GM18907 (cell line): Measurements from ENCODE around the gene PCNX3.
"Not testable (repeated sequence)": the region's sequence is repeated elsewhere in the genome, so short reads cannot be mapped to it uniquely, and the experiment has no call there.

Experiments used
- ATAC-seq: cut with Tn5 transposase; IDR thresholded peaks from one replicate; pipeline ENCODE4 v1.9.1; 2021; ENCODE audit warnings: mild to moderate bottlenecking, moderate library complexity; ENCODE audit not compliant: unreplicated experiment

PCNX3 gene

GRCh38 chr11:65652511-65653228, 37.1 kb downstream of the PCNX3 start:
- peak; percentile 64 for ATAC-seq

GRCh38 chr11:65653229-65654225, 38.0 kb downstream of the PCNX3 start:
- ATAC-seq, result no peak

GRCh38 chr11:65654375-65655349, 39.1 kb downstream of the PCNX3 start:
- ATAC-seq, result no peak

GRCh38 chr11:65655570-65656332, 40.2 kb downstream of the PCNX3 start:
- ATAC-seq, result no peak

- ATAC-seq, result no peak
Measured at GRCh38 chr11:65657426-65657825, 41.9 kb downstream of the PCNX3 start.

GRCh38 chr11:65658174-65659021, 42.8 kb downstream of the PCNX3 start:
- no peak for ATAC-seq

GRCh38 chr11:65660038-65660437, 44.5 kb downstream of the PCNX3 start:
- no peak for ATAC-seq

DNA sequence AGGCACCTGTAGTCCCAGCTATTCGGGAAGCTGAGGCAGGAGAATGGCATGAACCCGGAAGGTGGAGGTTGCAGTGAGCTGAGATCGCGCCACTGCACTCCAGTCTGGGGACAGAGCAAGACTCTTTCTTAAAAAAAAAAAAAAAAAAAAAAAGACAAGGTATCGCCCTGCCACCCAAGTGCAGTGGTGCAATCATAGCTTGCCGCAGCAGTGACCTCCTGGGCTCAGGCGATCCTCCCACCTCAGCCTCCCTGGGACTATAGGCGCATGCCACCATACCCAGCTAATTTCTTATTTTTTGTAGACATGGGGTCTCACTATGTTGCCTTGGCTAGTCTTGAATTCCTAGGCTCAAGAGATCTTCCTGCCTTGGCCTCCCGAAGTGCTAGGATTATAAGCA, 45.3 kb downstream of the PCNX3 start:
- not testable (repeated sequence) for ATAC-seq

- ATAC-seq, result no peak
Measured at GRCh38 chr11:65661599-65662246, 46.1 kb downstream of the PCNX3 start.

GRCh38 chr11:65662247-65662798, 46.7 kb downstream of the PCNX3 start:
- ATAC-seq, result no peak

GRCh38 chr11:65662799-65663638, 47.4 kb downstream of the PCNX3 start, which contains the start of gene RELA:
TSS of gene RELA (minus strand) at chr11:65662916. CDS start at chr11:65662832, 84 bp downstream.
- peak; percentile 83 for ATAC-seq

DNA sequence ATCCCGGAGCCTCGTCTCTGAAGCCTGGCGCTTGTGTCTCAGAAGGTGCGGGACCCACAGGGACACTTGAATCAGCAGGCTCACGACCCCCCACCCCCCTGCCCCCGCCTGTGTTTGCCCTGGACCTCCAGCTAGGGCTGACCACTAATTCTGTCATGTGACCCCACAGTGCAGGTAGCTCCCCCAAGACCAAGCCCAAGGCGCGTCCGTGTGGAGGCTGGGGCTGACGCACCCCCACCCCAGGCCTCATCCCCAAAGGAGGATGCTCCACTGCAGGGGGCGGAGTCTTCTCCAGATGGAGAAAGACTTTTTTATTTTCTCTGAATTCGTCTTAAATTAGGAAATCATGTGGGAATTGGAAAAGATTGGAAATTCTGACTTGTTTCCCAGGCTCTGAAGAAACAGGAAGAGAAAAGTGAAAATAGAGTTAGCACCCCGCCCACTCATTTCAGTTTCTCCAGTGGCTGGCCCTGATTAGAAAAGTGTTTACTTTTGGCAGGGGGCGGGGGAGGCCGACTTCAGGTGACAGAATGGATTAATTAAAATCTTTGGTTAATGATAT, 48.1 kb downstream of the PCNX3 start:
- ATAC-seq, result peak; percentile 21

GRCh38 chr11:65672180-65672860, 56.7 kb downstream of the PCNX3 start:
- ATAC-seq, result no peak

DNA sequence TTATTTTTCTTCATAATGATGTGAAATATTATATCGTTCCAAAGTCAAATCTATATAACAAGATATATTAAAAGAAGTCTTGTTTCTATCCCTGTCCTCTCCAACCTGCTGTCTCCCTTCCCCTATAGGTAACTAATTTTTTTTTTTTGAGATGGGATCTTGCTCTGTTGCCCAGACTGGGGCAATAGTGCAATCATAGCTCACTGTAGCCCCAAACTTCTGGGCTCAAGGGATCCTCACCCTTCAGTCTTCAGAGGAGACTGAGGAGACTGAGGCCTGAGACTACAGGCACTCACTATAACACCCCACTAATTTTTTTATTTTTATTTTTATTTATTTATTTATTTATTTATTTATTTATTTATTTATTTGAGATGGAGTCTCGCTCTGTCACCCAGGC, 57.4 kb downstream of the PCNX3 start:
- no peak for ATAC-seq

GRCh38 chr11:65680192-65680743, 64.7 kb downstream of the PCNX3 start:
- ATAC-seq, result no peak

GRCh38 chr11:65683480-65683879, 67.9 kb downstream of the PCNX3 start:
- ATAC-seq, result not testable (repeated sequence)
